Neural progenitor cell (in vitro differentiated cells): Measurements from ENCODE around the gene MSANTD1. TPM values are rescaled to one million over a fixed set of nuclear protein-coding genes. Genes with fewer than 3 reads are reported as not detected.

Experiments used
- DNase-seq: peaks from one replicate; pipeline ENCODE4 v3.0.0-alpha.2; 2016; ENCODE audit warnings: low spot score
- H2AFZ ChIP-seq: fragments of 200-600 bp; sonication (generic); replicated peaks from 2 replicates; pipeline ENCODE4 v1.6.1; 2016; ENCODE audit warnings: antibody characterized with exemption
- H3F3A ChIP-seq: fragments of 200-600 bp; sonication (generic); 2 replicates; pipeline ENCODE4 v1.6.1; 2016; ENCODE audit warnings: antibody characterized with exemption, low read depth
- H3K27ac ChIP-seq: fragments of 200-600 bp; sonication (generic); 2 replicates; pipeline ENCODE4 v1.5.1; 2016; ENCODE audit warnings: mild to moderate bottlenecking
- H3K27me3 ChIP-seq: fragments of 200-600 bp; sonication (generic); 2 replicates; pipeline ENCODE4 v1.6.1; 2016; ENCODE audit warnings: mild to moderate bottlenecking, moderate library complexity
- H3K36me3 ChIP-seq: fragments of 200-600 bp; sonication (generic); 2 replicates; pipeline ENCODE4 v1.5.1; 2016
- H3K4me1 ChIP-seq: fragments of 200-600 bp; sonication (generic); 2 replicates; pipeline ENCODE4 v1.6.1; 2016; ENCODE audit warnings: mixed run types
- H3K4me2 ChIP-seq: fragments of 200-600 bp; sonication (generic); 2 replicates; pipeline ENCODE4 v1.6.1; 2016
- H3K4me3 ChIP-seq: fragments of 200-600 bp; sonication (generic); 2 replicates; pipeline ENCODE4 v1.5.1; 2016
- H3K79me2 ChIP-seq: fragments of 200-600 bp; sonication (generic); 2 replicates; pipeline ENCODE4 v1.6.1; 2016; ENCODE audit warnings: low read depth
- H3K9ac ChIP-seq: fragments of 200-600 bp; sonication (generic); 2 replicates; pipeline ENCODE4 v1.6.1; 2016
- H3K9me3 ChIP-seq: fragments of 200-600 bp; sonication (generic); 2 replicates; pipeline ENCODE4 v1.5.1; 2016; ENCODE audit warnings: low read depth
- H4K20me1 ChIP-seq: fragments of 200-600 bp; sonication (generic); 2 replicates; pipeline ENCODE4 v1.6.1; 2016; ENCODE audit warnings: low read depth
- H3K27ac Mint-ChIP-seq: 3 replicates; pipeline ENCODE4 v1.8.0; 2021; ENCODE audit warnings: mixed read lengths
- H3K27me3 Mint-ChIP-seq: 2 replicates; pipeline ENCODE4 v1.8.0; 2022; ENCODE audit warnings: low read depth, mild to moderate bottlenecking, inconsistent platforms, moderate library complexity, mixed read lengths; ENCODE audit not compliant: insufficient read depth
- H3K36me3 Mint-ChIP-seq: 3 replicates; pipeline ENCODE4 v1.8.0; 2021; ENCODE audit warnings: mixed read lengths
- H3K4me1 Mint-ChIP-seq: 3 replicates; pipeline ENCODE4 v1.8.0; 2021; ENCODE audit warnings: mixed read lengths
- H3K4me3 Mint-ChIP-seq: 3 replicates; pipeline ENCODE4 v1.8.0; 2021; ENCODE audit warnings: mild to moderate bottlenecking, moderate library complexity, mixed read lengths
- H3K9me3 Mint-ChIP-seq: 3 replicates; pipeline ENCODE4 v1.8.0; 2020; ENCODE audit warnings: mixed read lengths
- EZH2 ChIP-seq: fragments of 200-600 bp; sonication (generic); IDR thresholded peaks from 2 replicates; pipeline ENCODE4 v1.6.1; 2017; ENCODE audit warnings: antibody characterized with exemption, mild to moderate bottlenecking, moderate library complexity
- EZH2phosphoT487 ChIP-seq: fragments of 200-600 bp; sonication (generic); IDR thresholded peaks from 2 replicates; pipeline ENCODE4 v1.6.1; 2017; ENCODE audit warnings: antibody characterized with exemption
- total RNA-seq: library from RNA; depleted of rRNA; stranded (reverse); fragments of >200 nt; gene quantifications from 2 replicates; pipeline ENCODE4 v1.2.3, GENCODE V29; 2015; ENCODE audit warnings: low replicate concordance
- TF ChIP-seq, protein P1 (sequence below): fragments of 200-600 bp; sonication (generic); IDR thresholded peaks from 2 replicates; pipeline ENCODE4 v1.5.1; 2017; ENCODE audit warnings: antibody characterized with exemption, mild to moderate bottlenecking

The MSANTD1 gene
- total RNA-seq, 1 donor from 2014 or later, result 0.17 TPM

GRCh38 chr4:3243136-3243780, 5.7 kb upstream of the MSANTD1 start:
- no peak overlapping the region for H2AFZ ChIP-seq
- H3K9ac ChIP-seq, result no peak overlapping the region
- H3K27ac Mint-ChIP-seq, result no peak overlapping the region
- H3K4me1 Mint-ChIP-seq, result peaks cover 17% of the 10 kb centered on the region
- H3K4me1 ChIP-seq, result peaks cover under 1% of the 10 kb centered on the region
- no peak overlapping the region for H3K4me2 ChIP-seq
- H3K9me3 Mint-ChIP-seq, result no peaks in the 10 kb centered on the region
- peaks cover 10% of the 10 kb centered on the region for H3K36me3 Mint-ChIP-seq
- no peak overlapping the region for H3K4me3 ChIP-seq
- H3K36me3 ChIP-seq, result no peaks in the 10 kb centered on the region
- H3K9me3 ChIP-seq, result no peaks in the 10 kb centered on the region
- no peaks in the 10 kb centered on the region for H3K27me3 ChIP-seq
- H3K4me3 Mint-ChIP-seq, result no peak overlapping the region
- H3K79me2 ChIP-seq, result no peaks in the 10 kb centered on the region
- H3K27ac ChIP-seq, result no peak overlapping the region
- H4K20me1 ChIP-seq, result peaks cover 2% of the 10 kb centered on the region
- peaks cover 8% of the 10 kb centered on the region for H3K27me3 Mint-ChIP-seq
- TF ChIP-seq EZH2 (no peak), EZH2phosphoT487 (no peak)
- H3F3A ChIP-seq, result no peaks in the 10 kb centered on the region
- no peak for DNase-seq

DNA sequence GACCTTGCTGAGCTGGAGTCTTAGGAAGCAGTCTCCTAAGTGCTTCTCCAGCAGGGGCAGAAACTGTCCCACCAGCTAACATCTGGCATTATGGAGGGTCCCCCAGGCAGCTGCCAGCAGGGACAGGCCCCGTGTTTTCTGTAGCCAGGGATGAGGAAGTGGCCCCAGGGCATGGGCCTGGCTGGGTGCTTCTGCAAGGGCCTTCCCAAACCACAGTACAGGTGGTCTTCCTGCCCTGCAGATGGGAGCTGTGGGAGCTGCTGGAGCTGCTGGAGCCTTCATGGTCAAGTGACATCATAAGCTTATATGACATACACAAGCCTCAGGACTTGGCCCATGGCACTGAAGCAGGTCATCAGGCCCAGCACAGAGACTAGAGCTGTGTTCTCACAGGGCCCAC, 5.0 kb upstream of the MSANTD1 start:
- no peak overlapping the region for H3K27ac ChIP-seq
- H3K27me3 ChIP-seq, result no peaks in the 10 kb centered on the region
- TF ChIP-seq, protein P1, sequence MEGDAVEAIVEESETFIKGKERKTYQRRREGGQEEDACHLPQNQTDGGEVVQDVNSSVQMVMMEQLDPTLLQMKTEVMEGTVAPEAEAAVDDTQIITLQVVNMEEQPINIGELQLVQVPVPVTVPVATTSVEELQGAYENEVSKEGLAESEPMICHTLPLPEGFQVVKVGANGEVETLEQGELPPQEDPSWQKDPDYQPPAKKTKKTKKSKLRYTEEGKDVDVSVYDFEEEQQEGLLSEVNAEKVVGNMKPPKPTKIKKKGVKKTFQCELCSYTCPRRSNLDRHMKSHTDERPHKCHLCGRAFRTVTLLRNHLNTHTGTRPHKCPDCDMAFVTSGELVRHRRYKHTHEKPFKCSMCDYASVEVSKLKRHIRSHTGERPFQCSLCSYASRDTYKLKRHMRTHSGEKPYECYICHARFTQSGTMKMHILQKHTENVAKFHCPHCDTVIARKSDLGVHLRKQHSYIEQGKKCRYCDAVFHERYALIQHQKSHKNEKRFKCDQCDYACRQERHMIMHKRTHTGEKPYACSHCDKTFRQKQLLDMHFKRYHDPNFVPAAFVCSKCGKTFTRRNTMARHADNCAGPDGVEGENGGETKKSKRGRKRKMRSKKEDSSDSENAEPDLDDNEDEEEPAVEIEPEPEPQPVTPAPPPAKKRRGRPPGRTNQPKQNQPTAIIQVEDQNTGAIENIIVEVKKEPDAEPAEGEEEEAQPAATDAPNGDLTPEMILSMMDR, result no peak
- TF ChIP-seq EZH2, result no peak
- no peak for TF ChIP-seq EZH2phosphoT487
- no peaks in the 10 kb centered on the region for H3K36me3 ChIP-seq
- no peaks in the 10 kb centered on the region for H3K79me2 ChIP-seq
- H3K4me3 ChIP-seq, result no peak overlapping the region
- Mint-ChIP-seq H3K9me3 (no peaks in the 10 kb centered on the region), H3K4me1 (peaks cover 12% of the 10 kb centered on the region), H3K27ac (no peak overlapping the region), H3K36me3 (peaks cover 10% of the 10 kb centered on the region), H3K4me3 (no peak overlapping the region), H3K27me3 (peaks cover 7% of the 10 kb centered on the region)
- H2AFZ ChIP-seq, result no peak overlapping the region
- H3K4me2 ChIP-seq, result no peak overlapping the region
- no peak overlapping the region for H3K9ac ChIP-seq
- no peaks in the 10 kb centered on the region for H3K9me3 ChIP-seq
- no peaks in the 10 kb centered on the region for H4K20me1 ChIP-seq
- DNase-seq, result no peak
- no peaks in the 10 kb centered on the region for H3K4me1 ChIP-seq
- no peaks in the 10 kb centered on the region for H3F3A ChIP-seq

- Histone ChIP-seq H3K9ac (no peak overlapping the region), H3K4me2 (no peak overlapping the region), H3K4me3 (no peak overlapping the region), H3K79me2 (no peaks in the 10 kb centered on the region), H3K4me1 (no peaks in the 10 kb centered on the region), H3K36me3 (no peaks in the 10 kb centered on the region), H4K20me1 (no peaks in the 10 kb centered on the region), H3F3A (no peaks in the 10 kb centered on the region), H2AFZ (no peak overlapping the region), H3K27me3 (no peaks in the 10 kb centered on the region), H3K9me3 (no peaks in the 10 kb centered on the region), H3K27ac (no peak overlapping the region)
- no peak for DNase-seq
- H3K27me3 Mint-ChIP-seq, result peaks cover 7% of the 10 kb centered on the region
- H3K9me3 Mint-ChIP-seq, result no peaks in the 10 kb centered on the region
- H3K36me3 Mint-ChIP-seq, result peaks cover 10% of the 10 kb centered on the region
- no peak overlapping the region for H3K4me3 Mint-ChIP-seq
- TF ChIP-seq EZH2phosphoT487 (no peak), EZH2 (no peak)
- TF ChIP-seq, protein P1, result no peak
- H3K27ac Mint-ChIP-seq, result no peak overlapping the region
- H3K4me1 Mint-ChIP-seq, result peaks cover 11% of the 10 kb centered on the region
These were observed 4.2 kb upstream of the MSANTD1 start for GRCh38 chr4:3244747-3245146.

DNA sequence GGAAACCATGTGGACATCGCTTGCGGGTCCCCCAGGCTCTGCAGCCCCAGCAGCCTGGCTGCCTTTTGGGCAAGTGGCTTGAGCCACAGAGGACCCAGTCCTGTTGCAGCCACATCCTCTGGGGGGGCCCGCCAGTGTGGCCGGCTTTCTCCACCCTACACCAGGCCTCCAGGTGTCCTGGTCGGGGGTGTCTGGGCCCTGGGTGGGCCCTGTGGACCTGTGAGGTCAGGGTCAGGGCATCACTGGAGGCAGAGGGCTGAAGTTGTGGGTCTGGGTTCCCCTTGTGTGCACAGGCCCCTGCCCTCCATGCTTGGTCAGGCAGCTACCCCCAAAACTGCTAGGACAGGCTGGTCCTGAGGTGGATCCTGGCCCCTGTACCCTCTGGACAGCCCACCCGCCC, 3.3 kb upstream of the MSANTD1 start:
- Mint-ChIP-seq H3K36me3 (peaks cover 8% of the 10 kb centered on the region), H3K4me1 (peaks cover 7% of the 10 kb centered on the region), H3K27me3 (peaks cover 4% of the 10 kb centered on the region), H3K27ac (no peak overlapping the region), H3K4me3 (no peak overlapping the region), H3K9me3 (no peaks in the 10 kb centered on the region)
- DNase-seq, result no peak
- Histone ChIP-seq H3K27ac (no peak overlapping the region), H4K20me1 (no peaks in the 10 kb centered on the region), H3K27me3 (no peaks in the 10 kb centered on the region), H3K9ac (no peak overlapping the region), H3K4me1 (no peaks in the 10 kb centered on the region), H3K4me3 (no peak overlapping the region), H3K79me2 (no peaks in the 10 kb centered on the region), H3K9me3 (no peaks in the 10 kb centered on the region), H2AFZ (no peak overlapping the region), H3K4me2 (no peak overlapping the region), H3K36me3 (no peaks in the 10 kb centered on the region), H3F3A (no peaks in the 10 kb centered on the region)
- no peak for TF ChIP-seq EZH2phosphoT487
- TF ChIP-seq EZH2, result no peak
- TF ChIP-seq, protein P1, result no peak
